C4-2B (cell line): ENCODE results near the gene PDLIM5.

ENCODE experiments used
- CTCF ChIP-seq: fragments of 450-650 bp; conservative IDR thresholded peaks from 2 replicates; pipeline ENCODE4 v1.5.1; 2017; ENCODE audit warnings: mild to moderate bottlenecking
- ZFX ChIP-seq: fragments of 450-650 bp; IDR thresholded peaks from 2 replicates; pipeline ENCODE4 v1.6.1; 2017

GRCh38 chr4:94463771-94464170, 12.0 kb downstream of the PDLIM5 start:
- TF ChIP-seq CTCF, result no peak
- TF ChIP-seq ZFX, result no peak
